GM13976 (cell line): ENCODE results near the gene POLDIP2.

Source experiments
- DNase-seq: peaks from one replicate; pipeline ENCODE4 v3.0.0; 2012; ENCODE audit warnings: low spot score
- CTCF ChIP-seq: IDR thresholded peaks from 2 replicates; pipeline ENCODE4 v1.5.1; 2012; ENCODE audit warnings: borderline replicate concordance, mild to moderate bottlenecking; ENCODE audit not compliant: insufficient read depth; ENCODE audit errors: extremely low read depth, missing control alignments, control extremely low read depth
- in situ Hi-C: fragments of 300-500 bp; cut with MboI; formaldehyde crosslinking; loops from one replicate; pipeline ENCODE4 v1.12.0; 2022; ENCODE audit warnings: low sequenced_read_pairs, mixed read lengths, inconsistent platforms; ENCODE audit not compliant: unreplicated experiment

Gene POLDIP2

DNA sequence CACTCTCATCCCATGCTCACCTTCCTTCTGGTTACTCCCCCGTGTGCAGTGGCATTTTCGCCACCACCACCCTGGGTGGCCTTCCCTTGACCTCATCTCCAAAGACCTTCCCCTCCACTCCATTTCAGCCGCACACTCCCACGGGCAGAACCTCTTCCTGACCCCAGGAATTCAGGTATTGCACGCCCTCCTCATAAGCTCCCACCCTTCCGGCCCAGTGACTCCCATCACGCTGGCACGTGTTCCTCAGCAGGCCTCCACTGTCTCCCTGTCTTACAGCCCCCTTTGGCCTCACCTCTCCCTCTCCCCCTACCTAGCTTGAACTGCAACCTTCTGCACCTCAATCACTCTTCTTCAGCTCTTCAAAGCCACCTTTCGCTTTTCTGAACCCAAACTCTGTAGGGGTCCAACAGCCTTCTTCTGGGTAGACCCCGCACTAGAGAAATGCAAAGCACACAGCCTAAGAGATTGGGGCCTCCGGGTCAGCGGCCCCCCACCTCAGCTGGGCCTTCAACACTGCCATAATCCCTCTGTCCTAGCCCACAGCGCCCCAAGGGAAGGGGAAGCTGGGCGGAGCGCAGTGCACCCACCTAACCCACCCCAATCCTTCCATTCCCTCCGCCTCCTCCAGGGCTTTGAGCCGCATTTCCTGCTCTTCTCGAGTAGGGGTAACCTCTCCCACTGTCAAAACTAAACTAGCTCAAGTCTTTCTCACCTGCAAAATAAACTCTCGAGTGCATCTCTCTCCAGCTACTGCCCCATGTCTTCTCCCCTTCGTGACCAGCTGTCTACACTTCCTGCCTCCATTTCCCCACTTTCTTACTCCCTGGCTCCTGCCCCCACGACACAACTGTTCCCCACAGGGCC, 40.0 kb downstream of the POLDIP2 start:
- no peak for TF ChIP-seq CTCF
- in situ Hi-C loops = no loop called here
- DNase-seq = no peak

GRCh38 chr17:28315846-28316705, 41.3 kb downstream of the POLDIP2 start:
- in situ Hi-C loops = no loop called here
- DNase-seq = no peak
- no peak for TF ChIP-seq CTCF

DNA sequence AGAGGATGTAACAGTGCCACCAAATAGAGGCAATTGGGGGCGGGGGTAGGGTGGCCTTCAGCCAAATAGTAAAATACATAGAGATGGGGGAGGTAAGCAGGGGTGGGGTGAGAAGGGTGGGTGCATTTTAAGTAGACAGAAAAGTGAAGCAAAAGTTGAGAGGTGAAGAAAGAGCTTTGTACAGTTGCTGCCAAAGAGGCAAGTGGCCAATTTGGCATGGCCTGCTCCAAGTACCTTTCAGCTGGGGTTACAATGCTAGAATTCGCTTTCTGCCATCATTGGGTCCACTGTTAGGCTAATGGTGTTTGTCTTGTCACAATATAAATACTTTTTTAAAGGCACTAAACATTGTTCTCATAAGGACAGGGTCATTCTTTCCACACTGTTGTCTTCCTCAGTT, 43.5 kb downstream of the POLDIP2 start:
- no peak for DNase-seq
- TF ChIP-seq CTCF = no peak
- in situ Hi-C loops = no loop called here

DNA sequence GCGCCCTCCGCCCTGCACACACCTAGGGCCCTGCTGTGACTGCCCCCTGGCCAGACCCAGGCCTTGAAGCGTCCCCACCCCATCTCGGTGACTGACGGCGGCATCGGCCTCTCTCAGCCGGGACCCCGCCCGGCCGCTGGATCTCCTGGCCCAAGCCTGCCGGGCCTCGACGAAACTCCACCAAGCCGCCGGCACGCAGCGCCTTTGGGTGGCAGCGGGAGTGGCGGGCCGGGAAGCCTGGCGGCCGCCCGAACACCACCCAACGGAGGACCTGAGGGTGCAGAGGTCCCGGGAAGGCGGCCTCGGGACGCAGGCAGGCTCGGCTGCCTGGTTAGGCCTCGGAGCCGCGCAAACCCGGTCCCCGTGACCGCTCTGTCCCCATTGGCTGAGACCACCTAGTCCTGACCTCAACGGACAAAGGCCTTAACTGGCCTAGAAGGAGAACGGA, 50.3 kb downstream of the POLDIP2 start:
- TF ChIP-seq CTCF = no peak
- DNase-seq = no peak
- in situ Hi-C loops = no loop called here

- no peak for DNase-seq
- TF ChIP-seq CTCF = no peak
- in situ Hi-C loops = no loop called here
These were observed 58.9 kb downstream of the POLDIP2 start for GRCh38 chr17:28298449-28298848.
